Right ventricle myocardium inferior (tissue), 1 donor: ENCODE data around the gene SVIL. TPM values are rescaled to one million over a fixed set of nuclear protein-coding genes. Genes with fewer than 3 reads are reported as not detected.
"Not testable (repeated sequence)": the region's sequence is repeated elsewhere in the genome, so short reads cannot be mapped to it uniquely, and the experiment has no call there.

Experiments
- ATAC-seq: fragments of 200-7000 bp; cut with Tn5 transposase; one replicate; pipeline ENCODE4 v1.9.1; 2020; ENCODE audit warnings: mild to moderate bottlenecking, moderate library complexity
- DNase-seq: peaks from one replicate; pipeline ENCODE4 v3.0.0; 2021; ENCODE audit errors: missing footprints
- intact Hi-C: fragments of 100-400 bp; cut with DNase I; formaldehyde crosslinking; loops from one replicate; pipeline ENCODE4 v1.11.0; 2022
- total RNA-seq: library from RNA; stranded (reverse); fragmentation: NEBNext Ultra II Directional; extraction: Animal tissue kit (Norgen Biotek cat#: 25700); gene quantifications from one replicate; pipeline ENCODE4 v1.2.1, GENCODE V29; 2021
- donor health status: DM: no; HTN: yes; CAD: no; lungs with severe emphysema.

SVIL gene
- total RNA-seq, 1 donor from 2014 or later = 327 TPM

- intact Hi-C loops, ATAC-seq, DNase-seq: not testable (repeated sequence)
Measured at GRCh38 chr10:29488471-29488870, 146.3 kb downstream of the SVIL start.

DNA sequence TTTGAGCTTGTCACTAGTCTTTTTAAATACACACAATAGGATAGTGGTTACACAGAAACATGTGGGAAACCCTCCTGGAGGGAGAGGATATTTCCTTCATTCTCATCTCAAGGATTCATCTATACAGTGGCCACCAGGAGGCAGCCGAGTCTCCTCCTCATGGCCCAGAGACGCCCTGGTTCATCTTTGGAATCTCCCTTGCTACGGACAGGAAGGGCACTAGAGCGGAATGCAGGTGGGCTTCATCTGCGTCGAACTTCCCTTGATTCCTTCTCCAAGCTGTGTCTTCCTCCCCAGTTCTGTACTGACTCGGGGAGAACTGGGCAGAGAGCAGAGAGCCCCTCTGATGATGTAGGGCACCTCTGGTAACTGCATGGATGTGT, 146.9 kb downstream of the SVIL start:
- ATAC-seq, DNase-seq, intact Hi-C loops: not testable (repeated sequence)

- DNase-seq, ATAC-seq, intact Hi-C loops: not testable (repeated sequence)
Measured at GRCh38 chr10:29487032-29487883, 147.5 kb downstream of the SVIL start.

DNA sequence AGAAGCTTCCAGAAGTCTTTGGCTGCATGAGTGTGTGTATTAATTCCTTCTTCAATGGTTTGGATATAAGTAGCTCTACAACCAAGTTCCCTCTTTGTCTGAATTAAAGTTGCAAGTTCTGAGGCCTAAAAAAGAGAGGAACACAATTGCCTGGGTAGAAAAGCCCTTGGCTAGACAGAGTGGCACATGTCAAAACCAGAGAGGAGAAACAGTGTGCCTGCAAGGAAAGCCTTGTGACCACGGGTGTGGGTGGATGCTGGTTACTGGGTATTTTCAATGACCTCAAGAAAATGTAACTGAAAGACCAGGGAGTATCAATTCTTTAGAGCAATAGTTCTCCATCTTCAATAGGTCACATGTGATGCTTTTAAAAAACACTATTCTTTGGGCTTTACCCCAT, 148.3 kb downstream of the SVIL start:
- intact Hi-C loops = no loop called here
- ATAC-seq (no peak), DNase-seq (no peak)

GRCh38 chr10:29484677-29485076, 150.1 kb downstream of the SVIL start:
- DNase-seq, intact Hi-C loops, ATAC-seq: not testable (repeated sequence)

- intact Hi-C loops = no loop called here
- no peak for DNase-seq
- peak; percentile 63 for ATAC-seq
Measured at GRCh38 chr10:29482591-29483431, 152.0 kb downstream of the SVIL start.

DNA sequence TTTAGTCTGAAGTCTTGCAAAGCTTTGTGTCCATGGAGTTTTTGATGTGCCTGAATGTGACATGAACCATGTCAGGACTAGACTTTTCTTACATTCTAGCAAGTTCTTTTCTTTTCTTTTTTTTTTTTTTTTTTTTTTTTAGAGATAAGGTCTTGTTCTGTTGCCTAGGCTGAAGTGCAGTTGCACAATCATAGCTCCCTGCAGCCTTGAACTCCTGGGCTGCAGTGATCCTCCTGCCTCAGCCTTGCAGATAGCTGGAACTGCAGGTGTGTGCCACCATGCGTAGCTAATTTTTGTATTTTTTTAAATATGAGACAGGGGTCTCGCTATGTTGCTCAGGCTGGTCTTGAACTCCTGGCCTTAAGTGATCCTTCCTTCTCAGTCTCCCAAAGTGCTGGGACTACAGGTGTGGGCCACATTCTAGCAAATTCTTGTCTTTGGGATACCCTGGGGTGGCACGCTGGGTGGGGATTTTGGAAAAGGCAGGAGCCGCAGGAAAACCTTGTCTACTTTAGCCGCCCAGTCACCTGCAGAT, 152.8 kb downstream of the SVIL start:
- intact Hi-C loops = no loop called here
- no peak for ATAC-seq
- DNase-seq = no peak

DNA sequence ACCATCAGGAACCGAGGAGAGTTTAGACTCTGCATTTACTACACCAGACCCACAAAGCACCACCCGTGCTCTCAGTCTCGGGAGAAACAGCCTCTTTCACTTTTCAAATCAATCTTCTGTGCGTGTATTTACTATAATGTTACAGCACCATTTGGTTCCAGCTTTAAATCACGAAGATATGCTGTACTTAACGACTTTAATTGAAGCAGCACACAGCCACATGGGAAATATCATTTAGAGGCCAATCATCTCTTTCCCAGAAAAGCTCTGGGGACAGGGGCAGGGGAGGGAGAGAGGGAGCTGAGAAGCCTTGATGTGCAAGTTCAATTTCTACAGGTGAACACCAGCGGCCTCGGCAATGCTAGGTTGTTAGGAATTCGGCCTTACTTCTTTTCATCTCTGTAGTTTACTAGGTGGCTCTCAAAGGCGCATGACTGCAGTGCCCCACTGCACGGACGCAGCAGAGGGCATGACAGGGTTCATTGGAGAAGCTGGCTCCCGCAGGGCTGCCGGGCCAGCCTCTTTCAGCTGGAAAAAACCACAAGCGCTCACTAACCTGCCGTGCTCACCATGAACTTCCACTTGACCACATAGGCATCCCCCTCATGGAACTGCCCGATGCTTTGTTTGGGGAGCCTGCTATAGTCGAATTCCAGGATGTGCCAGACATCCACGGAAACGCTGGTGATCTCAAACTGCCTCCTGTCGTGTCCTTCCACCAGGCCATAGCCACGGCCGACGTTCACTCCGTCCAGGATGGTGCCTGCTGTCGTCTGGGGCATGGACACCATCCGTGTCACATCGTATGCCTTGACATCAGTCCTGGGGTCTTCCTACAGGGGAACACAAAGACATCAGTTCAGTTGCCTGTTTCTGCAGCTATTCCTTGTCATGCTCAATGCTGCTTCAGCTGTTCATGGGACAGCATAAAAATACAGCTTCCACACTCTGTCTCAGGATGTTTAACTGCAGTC, 154.5 kb downstream of the SVIL start:
- DNase-seq (no peak), ATAC-seq (no peak)

GRCh38 chr10:29479081-29479925, 155.5 kb downstream of the SVIL start:
- DNase-seq (no peak), ATAC-seq (no peak)
- intact Hi-C loops = no loop called here

More for the DNA sequence above, 154.5 kb downstream of the SVIL start:
- intact Hi-C loops = no loop called here

- ATAC-seq (peak; percentile 33), DNase-seq (no peak)
- intact Hi-C loops = no loop called here
Measured at GRCh38 chr10:29473406-29474100, 161.2 kb downstream of the SVIL start.

- DNase-seq = no peak
- ATAC-seq = peak; percentile 29
- intact Hi-C loops = no loop called here
Measured at GRCh38 chr10:29473087-29473356, 161.7 kb downstream of the SVIL start.

DNA sequence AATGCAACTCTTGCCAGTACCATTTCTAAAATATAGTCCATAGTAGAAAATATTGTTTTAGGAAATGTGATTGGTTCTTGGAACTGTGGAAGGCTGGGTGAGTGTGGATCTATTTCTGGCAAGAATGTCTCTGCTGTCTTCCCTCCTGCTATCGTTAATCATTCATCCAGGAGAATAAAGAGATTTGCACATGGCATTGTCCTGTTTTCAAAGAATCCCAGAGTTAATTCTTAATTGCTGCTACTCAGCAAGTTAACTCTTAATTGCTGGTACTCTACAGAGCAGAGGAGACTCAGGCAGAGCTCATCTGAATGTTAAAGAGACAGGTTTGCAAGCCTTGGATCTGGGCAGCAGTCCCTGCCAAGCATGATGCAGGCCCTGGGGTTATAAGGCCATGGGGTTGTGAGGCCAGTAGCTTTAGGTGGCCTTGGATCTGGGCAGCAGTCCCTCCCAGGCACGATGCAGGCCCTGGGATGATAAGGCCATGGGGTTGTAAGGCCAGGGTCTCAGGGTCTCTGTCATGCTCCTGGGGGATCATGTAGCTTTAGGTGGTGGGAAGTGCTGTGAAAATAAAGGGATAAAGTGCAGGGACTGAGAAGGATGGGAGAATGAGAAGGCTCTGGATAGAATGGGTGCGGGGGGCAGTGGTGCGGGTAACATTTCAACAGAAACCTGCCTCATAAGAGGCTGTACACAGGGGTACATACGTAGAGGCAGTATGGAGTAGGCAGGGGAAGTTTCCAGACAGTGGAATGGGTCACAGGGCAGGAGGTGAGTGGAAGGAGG, 162.3 kb downstream of the SVIL start:
- DNase-seq (no peak), ATAC-seq (no peak)
- intact Hi-C loops = no loop called here

DNA sequence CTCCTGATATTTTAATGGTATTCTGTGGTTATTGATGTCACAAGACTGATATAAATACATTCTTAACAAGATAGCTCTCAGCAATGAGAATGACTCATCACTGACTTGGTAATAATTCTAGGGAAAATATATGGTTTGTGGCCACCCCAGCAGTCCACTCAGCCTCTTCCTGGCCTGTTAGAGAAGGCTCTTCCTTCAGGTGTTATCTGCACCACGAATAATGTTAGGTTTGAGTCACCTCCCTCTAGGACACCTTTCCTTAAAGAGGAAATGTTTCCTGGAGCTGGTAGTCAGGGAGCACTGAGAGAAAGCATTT, 163.3 kb downstream of the SVIL start:
- no peak for DNase-seq
- intact Hi-C loops = no loop called here
- no peak for ATAC-seq

- ATAC-seq (no peak), DNase-seq (no peak)
- intact Hi-C loops = no loop called here
Measured at GRCh38 chr10:29470843-29471543, 163.8 kb downstream of the SVIL start.

DNA sequence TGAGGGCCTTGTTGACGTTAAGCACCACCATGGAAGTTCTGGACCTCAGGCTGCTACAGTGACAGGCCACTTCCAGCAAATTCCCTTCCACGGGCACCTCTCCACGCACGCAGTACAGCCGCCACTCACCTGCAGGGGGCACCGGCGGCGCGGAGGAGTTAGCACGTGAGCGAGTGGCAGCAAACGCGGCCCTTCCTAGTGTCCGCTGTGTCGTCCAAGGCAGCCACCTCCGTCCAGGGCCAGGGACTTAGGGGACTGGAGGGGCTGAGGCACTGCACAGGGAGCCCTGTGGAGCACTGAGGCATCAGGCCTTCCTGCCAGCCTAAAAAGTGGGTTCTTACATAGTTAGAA, 164.4 kb downstream of the SVIL start:
- intact Hi-C loops = no loop called here

More for the DNA sequence above, 164.4 kb downstream of the SVIL start:
- peak; percentile 74 for DNase-seq
- peak; percentile 47 for ATAC-seq
